Fibroblast of lung (primary cell): ENCODE data around the gene ARID1B. TPM values are rescaled to one million over a fixed set of nuclear protein-coding genes. Genes with fewer than 3 reads are reported as not detected.
A peak's percentile ranks its signal among the peaks of the same experiment; 100 is the strongest.

Experiments
- DNase-seq, 2 donors: peaks; one replicate each; pipeline versions ENCODE4 v3.0.0 to v3.0.0-alpha.2; 2010; ENCODE audit warnings: low read depth in 2 of 2
- H2AFZ ChIP-seq: 2 replicates; pipeline ENCODE4 v1.5.1; 2012; ENCODE audit warnings: low read length, control low read depth, inconsistent platforms
- H3K27ac ChIP-seq: 2 replicates; pipeline ENCODE4 v1.5.1; 2011; ENCODE audit warnings: low read length, control low read depth; ENCODE audit not compliant: insufficient read depth
- H3K27me3 ChIP-seq: 2 replicates; pipeline ENCODE4 v1.5.1; 2011; ENCODE audit warnings: mild to moderate bottlenecking, low read length; ENCODE audit not compliant: control insufficient read depth, insufficient read depth
- H3K36me3 ChIP-seq: 2 replicates; pipeline ENCODE4 v1.5.1; 2011; ENCODE audit warnings: low read length; ENCODE audit not compliant: control insufficient read depth, insufficient read depth
- H3K4me1 ChIP-seq: 2 replicates; pipeline ENCODE4 v1.5.1; 2011; ENCODE audit warnings: low read length; ENCODE audit not compliant: control insufficient read depth, insufficient read depth; ENCODE audit errors: extremely low read depth
- H3K4me2 ChIP-seq: 2 replicates; pipeline ENCODE4 v1.5.1; 2011; ENCODE audit warnings: low read length, control low read depth; ENCODE audit not compliant: insufficient read depth; ENCODE audit errors: extremely low read depth
- H3K4me3 ChIP-seq, 4 experiments: fragments of 200-600 bp in 1 of 4; sonication (generic) in 1 of 4; replicated peaks in 1 of 4; 2 replicates each; pipeline ENCODE4 v1.5.1; 2011 to 2016; ENCODE audit warnings: low read length in 4 of 4, low read depth in 3 of 4, mild to moderate bottlenecking in 3 of 4, control low read depth in 2 of 4, inconsistent platforms in 1 of 4, mixed read lengths in 1 of 4; ENCODE audit not compliant: insufficient read depth in 1 of 4; ENCODE audit errors: control extremely low read depth in 1 of 4
- H3K79me2 ChIP-seq: 2 replicates; pipeline ENCODE4 v1.5.1; 2012; ENCODE audit warnings: mild to moderate bottlenecking, low read length, inconsistent platforms; ENCODE audit not compliant: control insufficient read depth, insufficient read depth
- H3K9ac ChIP-seq: 2 replicates; pipeline ENCODE4 v1.5.1; 2011; ENCODE audit warnings: mild to moderate bottlenecking, low read length, control low read depth; ENCODE audit not compliant: insufficient read depth
- H3K9me3 ChIP-seq: 2 replicates; pipeline ENCODE4 v1.5.1; 2012; ENCODE audit warnings: low read depth, low read length; ENCODE audit not compliant: control insufficient read depth, insufficient read depth
- H4K20me1 ChIP-seq: 2 replicates; pipeline ENCODE4 v1.5.1; 2011; ENCODE audit warnings: low read length; ENCODE audit not compliant: control insufficient read depth, insufficient read depth; ENCODE audit errors: extremely low read depth
- CTCF ChIP-seq, 2 donors: IDR thresholded peaks in 1 of 2; conservative IDR thresholded peaks in 1 of 2; 1 replicate in 1 of 2; 2 replicates in 1 of 2; pipeline ENCODE4 v1.5.1; 2011 to 2012; ENCODE audit warnings: low read length in 2 of 2, control low read depth in 1 of 2, inconsistent platforms in 1 of 2, low read depth in 1 of 2, mild to moderate bottlenecking in 1 of 2
- EZH2 ChIP-seq: IDR thresholded peaks from 2 replicates; pipeline ENCODE4 v1.5.1; 2012; ENCODE audit warnings: low read length, control low read depth, mild to moderate bottlenecking; ENCODE audit errors: missing control alignments
- polyA plus RNA-seq, 2 donors: library from polyadenylated mRNA; depleted of rRNA in 1 of 2; stranded (reverse) in 1 of 2; unstranded in 1 of 2; fragments of >200 nt; gene quantifications; 2 replicates each; pipeline ENCODE4 v1.2.1, GENCODE V29; 2011 to 2012; ENCODE audit warnings: missing spikeins in 1 of 2
- total RNA-seq: library from RNA; depleted of rRNA; stranded (reverse); fragments of >200 nt; gene quantifications from 2 replicates; pipeline ENCODE4 v1.2.1, GENCODE V29; 2014

The ARID1B gene
- total and polyA plus RNA-seq, 2 donors (not counting 1 experiment from before 2014, with no cell fraction given), result 15.4 to 41.9 TPM

GRCh38 chr6:157224951-157225574 is 447.9 kb downstream of the ARID1B start:
- Histone ChIP-seq H3K9me3 (no peaks in the 10 kb centered on the region), H3K4me3 (no peak overlapping the region), H2AFZ (no peak overlapping the region), H4K20me1 (no peaks in the 10 kb centered on the region), H3K4me2 (no peak overlapping the region), H3K27me3 (no peaks in the 10 kb centered on the region), H3K27ac (no peak overlapping the region), H3K36me3 (no peaks in the 10 kb centered on the region), H3K4me1 (no peaks in the 10 kb centered on the region), H3K9ac (no peak overlapping the region), H3K79me2 (no peaks in the 10 kb centered on the region)
- no peak for TF ChIP-seq CTCF (conservative IDR thresholded peaks at IDR 0.05 in 1 of 2, IDR thresholded peaks at IDR 0.05 in 1 of 2; ENCODE audit: low read depth in 1 of 2, low read length in 2 of 2)
- TF ChIP-seq EZH2, result no peak
- DNase-seq, result no peak

- Histone ChIP-seq H3K9me3 (no peaks in the 10 kb centered on the region), H3K4me1 (no peaks in the 10 kb centered on the region), H3K4me2 (no peak overlapping the region), H3K27me3 (no peaks in the 10 kb centered on the region), H2AFZ (no peak overlapping the region), H3K4me3 (no peak overlapping the region), H3K79me2 (no peaks in the 10 kb centered on the region), H3K27ac (no peak overlapping the region), H4K20me1 (no peaks in the 10 kb centered on the region), H3K9ac (no peak overlapping the region), H3K36me3 (no peaks in the 10 kb centered on the region)
- no peak for DNase-seq
- TF ChIP-seq EZH2 (no peak), CTCF (conservative IDR thresholded peaks at IDR 0.05 in 1 of 2, IDR thresholded peaks at IDR 0.05 in 1 of 2; ENCODE audit: low read depth in 1 of 2, low read length in 2 of 2) (no peak)
Measured at GRCh38 chr6:157225575-157225995, 448.4 kb downstream of the ARID1B start.

GRCh38 chr6:157226026-157226625 is 448.9 kb downstream of the ARID1B start:
- Histone ChIP-seq H3K4me3 (no peak overlapping the region), H3K4me2 (no peak overlapping the region), H3K27me3 (no peaks in the 10 kb centered on the region), H2AFZ (no peak overlapping the region), H3K9me3 (no peaks in the 10 kb centered on the region), H3K27ac (no peak overlapping the region), H3K36me3 (no peaks in the 10 kb centered on the region), H3K9ac (no peak overlapping the region), H4K20me1 (no peaks in the 10 kb centered on the region), H3K4me1 (no peaks in the 10 kb centered on the region), H3K79me2 (no peaks in the 10 kb centered on the region)
- peak; percentile 37 to 86 for DNase-seq
- TF ChIP-seq EZH2 (no peak), CTCF (conservative IDR thresholded peaks at IDR 0.05 in 1 of 2, IDR thresholded peaks at IDR 0.05 in 1 of 2; ENCODE audit: low read depth in 1 of 2, low read length in 2 of 2) (no peak)
